ENCODE data around the gene LMAN2. TPM values are rescaled to one million over a fixed set of nuclear protein-coding genes. Genes with fewer than 3 reads are reported as not detected.
"Not testable (repeated sequence)": the region's sequence is repeated elsewhere in the genome, so short reads cannot be mapped to it uniquely, and the experiment has no call there.

The LMAN2 gene
- total RNA-seq, 4 donors from 2014 or later: 225 to 384 (median 257) TPM

- Histone ChIP-seq H3K27ac (peak overlapping the region; percentile 77 to 89 (median 80)), H3K4me1 (peaks cover 47 to 91% (median 58%) of the 10 kb centered on the region in 3 donors), H3K36me3 (no peaks in the 10 kb centered on the region), H3K9me3 (no peaks in the 10 kb centered on the region), H3K27me3 (no peaks in the 10 kb centered on the region), H3K4me3 (no peak overlapping the region)
- intact Hi-C loops (cut with DNase I): no loop called here
- 53 to 68% methylated on average over 4 of the region's 6 CpGs for WGBS, 2 donors
- TF ChIP-seq CTCF (IDR thresholded peaks at IDR 0.05) (no peak), POLR2A (IDR thresholded peaks at IDR 0.05) (no peak)
- no peak for DNase-seq
Observed at GRCh38 chr5:177361418-177362291, 10.2 kb upstream of the LMAN2 start.

DNA sequence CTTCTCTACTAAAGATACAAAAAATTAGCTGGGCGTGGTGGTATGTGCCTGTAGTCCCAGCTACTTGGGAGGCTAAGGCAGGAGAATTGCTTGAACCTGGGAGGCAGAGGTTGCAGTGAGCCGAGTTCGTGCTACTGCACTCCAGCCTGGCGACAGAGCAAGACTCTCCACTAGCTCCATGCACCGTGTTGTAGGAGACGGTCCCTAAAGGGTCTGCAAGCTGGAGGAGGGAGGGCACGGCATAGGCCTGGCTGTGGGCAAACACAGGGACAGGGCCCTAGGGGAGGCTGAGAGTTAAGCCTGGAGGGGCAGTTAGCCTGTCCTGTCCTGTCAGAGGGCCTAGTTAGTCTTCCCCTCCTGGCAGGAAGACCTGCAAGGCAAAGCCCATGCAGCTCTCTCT lies 9.3 kb upstream of the LMAN2 start:
- intact Hi-C loops (cut with DNase I); H3K27ac ChIP-seq: not testable (repeated sequence)

GRCh38 chr5:177359860-177360259 lies 8.4 kb upstream of the LMAN2 start:
- Histone ChIP-seq H3K9me3 (no peaks in the 10 kb centered on the region), H3K36me3 (no peaks in the 10 kb centered on the region), H3K27me3 (no peaks in the 10 kb centered on the region), H3K4me1 (peaks cover 36 to 79% (median 49%) of the 10 kb centered on the region in 3 donors), H3K4me3 (no peak overlapping the region), H3K27ac (no peak overlapping the region)
- WGBS, 2 donors: 80 to 82% methylated on average over 2 to 3 of the region's 3 CpGs
- TF ChIP-seq CTCF (IDR thresholded peaks at IDR 0.05) (no peak), POLR2A (IDR thresholded peaks at IDR 0.05) (no peak)
- intact Hi-C loops (cut with DNase I): no loop called here
- no peak for DNase-seq

More for the DNA sequence above, 9.3 kb upstream of the LMAN2 start:
- not testable (repeated sequence) for H3K36me3 ChIP-seq, DNase-seq, H3K4me3 ChIP-seq, H3K27me3 ChIP-seq, H3K9me3 ChIP-seq
- H3K4me1 ChIP-seq: peaks cover 39 to 84% (median 49%) of the 10 kb centered on the region in 3 donors
- 93 to 96% methylated on average over 7 of the region's 7 CpGs for WGBS, 2 donors

GRCh38 chr5:177359451-177359851 lies 8.0 kb upstream of the LMAN2 start:
- Histone ChIP-seq H3K4me3 (no peak overlapping the region), H3K4me1 (peaks cover 36 to 75% (median 49%) of the 10 kb centered on the region in 3 donors), H3K9me3 (no peaks in the 10 kb centered on the region), H3K36me3 (no peaks in the 10 kb centered on the region), H3K27ac (no peak overlapping the region), H3K27me3 (no peaks in the 10 kb centered on the region)
- 82 to 91% methylated on average over 3 to 4 of the region's 6 CpGs for WGBS, 2 donors
- intact Hi-C loops (cut with DNase I): no loop called here
- no peak for DNase-seq
- TF ChIP-seq POLR2A (IDR thresholded peaks at IDR 0.05) (no peak), CTCF (IDR thresholded peaks at IDR 0.05) (no peak)

GRCh38 chr5:177358370-177358819 lies 6.9 kb upstream of the LMAN2 start:
- Histone ChIP-seq H3K27ac (peak overlapping the region; percentile 41 to 76 (median 71)), H3K27me3 (no peaks in the 10 kb centered on the region), H3K4me1 (peaks cover 26 to 64% (median 43%) of the 10 kb centered on the region in 3 donors), H3K4me3 (peak overlapping the region; percentile 34 to 63 (median 50)), H3K9me3 (no peaks in the 10 kb centered on the region), H3K36me3 (no peaks in the 10 kb centered on the region)
- intact Hi-C loops (cut with DNase I): no loop called here
- 17 to 33% methylated on average over 2 to 4 of the region's 5 CpGs for WGBS, 2 donors
- no peak for DNase-seq
- no peak for TF ChIP-seq POLR2A (IDR thresholded peaks at IDR 0.05)
- no peak for TF ChIP-seq CTCF (IDR thresholded peaks at IDR 0.05)
